NCI-H1930 (cell line): ENCODE results near the gene GYG2.
"Not testable (repeated sequence)": the region's sequence is repeated elsewhere in the genome, so short reads cannot be mapped to it uniquely, and the experiment has no call there.

Experiments
- DNase-seq, 2 experiments: peaks; one replicate each; lab custom pipeline; 2025; lab: John Stamatoyannopoulos, UW

Gene GYG2

DNA sequence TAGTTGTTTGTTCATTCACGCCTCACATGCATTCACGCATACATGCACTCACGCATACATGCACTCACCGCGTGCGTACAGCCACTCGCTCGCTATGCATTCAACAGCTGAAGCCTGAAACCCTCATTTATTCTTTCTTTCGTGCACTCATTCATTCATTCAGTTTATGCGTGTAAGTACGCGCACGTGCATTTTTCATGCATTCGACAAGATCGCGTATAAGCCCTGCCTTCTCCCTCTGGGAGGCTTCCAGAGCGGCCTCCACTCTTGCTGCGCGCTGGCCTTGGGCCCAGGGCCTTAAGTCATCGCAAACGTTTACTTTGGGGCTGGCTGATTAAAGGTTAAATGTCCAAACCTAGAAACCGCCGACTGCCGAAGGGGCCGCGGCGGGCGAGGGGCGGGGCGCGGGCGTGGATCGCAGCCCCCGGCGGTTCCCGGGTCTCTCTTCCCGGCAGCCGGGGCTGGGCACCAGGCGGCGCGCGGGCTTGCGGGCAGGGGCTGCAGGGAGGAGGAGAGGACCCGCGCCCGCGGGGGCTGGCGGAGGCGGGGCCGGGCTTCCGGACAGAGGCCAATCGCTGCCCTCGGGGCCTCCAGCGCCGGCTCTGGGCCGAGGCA is at the start of gene GYG2:
TSS of gene GYG2 (plus strand) at position 587 of the 615 bp plus-strand sequence. CDS start 1,259 bp downstream, outside the sequence.
- DNase-seq, result no peak

GRCh38 chrX:2780472-2781225 is 48.1 kb upstream of the GYG2 start:
- DNase-seq, result not testable (repeated sequence)

GRCh38 chrX:2781226-2781571 is 47.5 kb upstream of the GYG2 start:
- no peak for DNase-seq

- no peak for DNase-seq
Measured at GRCh38 chrX:2781698-2782097, 47.0 kb upstream of the GYG2 start.

DNA sequence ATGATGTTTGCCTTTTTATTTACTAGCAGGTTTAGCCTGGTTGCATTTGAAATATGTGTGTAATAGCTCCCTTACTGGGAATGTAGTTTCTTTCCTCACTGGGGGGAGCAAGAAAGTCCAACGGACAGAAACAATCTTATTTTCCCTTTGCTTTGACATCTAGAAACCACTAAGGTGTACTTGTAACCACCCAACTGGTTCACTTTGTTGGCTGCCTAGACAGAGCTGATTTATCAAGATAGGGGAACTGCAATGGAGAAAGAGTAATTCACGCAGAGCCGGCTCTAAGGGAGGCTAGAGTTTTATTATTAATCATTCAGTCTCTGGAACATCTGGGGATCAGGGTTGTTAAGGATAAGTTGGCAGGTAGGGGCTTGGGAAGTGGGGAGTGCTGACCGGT is 46.6 kb upstream of the GYG2 start:
- no peak for DNase-seq

- no peak for DNase-seq
Measured at GRCh38 chrX:2782778-2783177, 46.0 kb upstream of the GYG2 start.

DNA sequence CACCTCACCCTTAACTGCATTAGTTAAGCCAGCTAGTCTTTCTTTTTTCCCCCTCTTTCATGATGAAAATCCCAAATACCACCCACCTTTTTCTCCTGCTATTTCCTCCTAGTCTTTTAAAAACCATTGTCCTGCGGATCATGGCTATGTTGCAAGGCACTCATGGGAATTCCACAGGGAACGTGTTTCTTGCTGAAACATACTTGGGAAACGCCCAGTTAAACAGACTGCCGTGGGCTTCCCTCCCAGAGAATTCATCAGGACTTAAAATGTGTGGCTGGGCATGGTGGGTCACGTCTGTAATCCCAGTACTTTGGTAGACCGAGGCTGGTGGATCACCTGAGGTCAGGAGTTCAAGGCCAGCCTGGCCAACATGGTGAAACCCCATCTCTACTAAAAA is 44.7 kb upstream of the GYG2 start:
- DNase-seq, result no peak

DNA sequence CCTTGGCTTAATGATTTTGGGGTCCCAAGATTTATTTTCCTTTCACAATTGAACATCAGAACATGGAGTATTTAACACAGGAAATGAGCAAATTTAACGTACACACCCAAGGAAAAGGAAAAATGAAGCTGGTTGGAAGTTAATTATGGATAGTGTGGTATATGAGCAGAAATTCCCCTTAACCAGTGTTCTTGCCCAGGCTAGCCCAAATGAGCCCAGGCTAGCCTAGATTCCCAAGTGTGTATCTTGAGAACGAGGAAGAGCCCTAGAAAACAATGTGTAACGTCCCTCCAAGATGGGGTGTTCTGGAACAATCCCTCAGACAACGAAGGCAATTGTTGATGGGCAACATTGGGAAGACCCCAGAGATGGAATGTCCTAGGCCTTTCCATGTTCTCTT is 43.2 kb upstream of the GYG2 start:
- DNase-seq, result no peak

DNA sequence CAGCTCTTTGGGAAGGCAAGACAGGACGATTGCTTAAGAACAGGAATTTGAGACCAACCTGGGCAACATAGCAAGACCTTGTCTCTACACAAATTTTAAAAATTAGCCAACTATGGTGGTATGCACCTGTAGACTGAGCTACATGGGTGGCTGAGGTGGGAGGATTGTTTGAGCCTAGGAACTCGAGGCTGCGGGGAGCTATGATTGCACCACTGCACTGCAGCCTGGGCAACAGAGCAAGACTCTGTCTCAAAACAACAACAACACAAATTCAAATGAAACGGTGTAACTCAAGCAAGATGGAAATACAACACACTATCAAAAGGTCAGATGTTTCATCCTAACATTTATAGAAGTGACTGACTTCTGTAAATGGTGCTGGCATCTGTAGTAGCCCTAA is 39.8 kb upstream of the GYG2 start:
- no peak for DNase-seq

GRCh38 chrX:2789569-2789968 is 39.2 kb upstream of the GYG2 start:
- DNase-seq, result no peak

DNA sequence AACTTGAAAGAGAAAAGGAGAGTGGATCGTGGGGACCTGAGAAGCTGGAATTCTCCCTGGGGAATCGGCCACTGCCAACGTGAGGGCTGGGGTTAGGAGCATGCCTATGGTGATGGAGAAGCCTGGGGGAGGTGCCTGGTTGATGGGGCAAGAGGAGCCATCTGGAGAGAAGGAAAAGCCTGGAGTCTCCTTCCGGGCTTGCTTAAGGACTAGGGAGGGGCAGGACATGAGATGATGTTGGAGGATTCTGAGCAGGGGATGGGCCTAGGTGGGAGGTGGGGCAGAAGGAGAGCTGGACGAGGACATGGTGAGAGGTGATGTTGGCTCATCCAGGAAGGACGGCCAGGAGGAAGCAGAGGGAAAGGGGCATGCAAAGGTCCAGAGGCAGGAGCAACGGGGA is 35.0 kb upstream of the GYG2 start:
- DNase-seq, result no peak

GRCh38 chrX:2794336-2794735 is 34.4 kb upstream of the GYG2 start:
- DNase-seq, result no peak

GRCh38 chrX:2796808-2797207 is 31.9 kb upstream of the GYG2 start:
- not testable (repeated sequence) for DNase-seq

GRCh38 chrX:2799369-2799768 is 29.4 kb upstream of the GYG2 start:
- DNase-seq, result no peak

GRCh38 chrX:2799980-2800379 is 28.8 kb upstream of the GYG2 start:
- DNase-seq, result not testable (repeated sequence)

- DNase-seq, result no peak
Measured at GRCh38 chrX:2801223-2801622, 27.5 kb upstream of the GYG2 start.

DNA sequence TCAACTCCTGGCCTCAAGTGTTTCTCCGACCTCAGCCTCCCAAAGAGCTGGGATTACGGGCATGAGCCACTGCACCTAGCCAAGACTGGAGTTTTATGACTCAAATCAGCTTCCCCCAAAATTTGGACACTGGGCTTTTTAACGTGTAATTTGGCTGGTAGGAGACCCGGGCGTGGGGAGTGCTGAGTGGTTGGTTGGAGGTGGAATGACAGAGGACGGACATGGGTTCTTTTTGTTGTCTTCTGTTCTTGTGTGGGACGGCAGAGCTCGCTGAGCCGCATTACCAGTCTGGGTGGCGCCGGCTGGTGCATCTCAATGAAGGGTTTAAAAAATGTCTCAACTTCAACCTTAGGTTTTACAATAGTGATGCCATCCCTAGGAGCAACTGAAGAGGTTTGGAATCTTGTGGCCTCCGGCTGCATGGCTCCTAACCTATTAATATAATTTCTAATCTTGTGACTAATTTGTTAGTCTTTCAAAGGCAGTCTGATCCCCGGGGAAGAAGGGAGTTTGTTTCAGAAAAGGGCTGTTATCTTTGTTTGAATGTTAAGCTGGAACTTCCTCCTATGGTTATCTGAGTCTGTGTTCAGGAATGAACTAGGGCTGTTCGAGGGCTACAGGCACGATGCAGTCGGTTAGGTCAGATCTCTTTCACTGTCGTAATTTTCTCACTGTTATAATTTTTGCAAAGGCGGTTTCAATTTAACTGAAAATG is 26.2 kb upstream of the GYG2 start:
- DNase-seq, result not testable (repeated sequence)

DNA sequence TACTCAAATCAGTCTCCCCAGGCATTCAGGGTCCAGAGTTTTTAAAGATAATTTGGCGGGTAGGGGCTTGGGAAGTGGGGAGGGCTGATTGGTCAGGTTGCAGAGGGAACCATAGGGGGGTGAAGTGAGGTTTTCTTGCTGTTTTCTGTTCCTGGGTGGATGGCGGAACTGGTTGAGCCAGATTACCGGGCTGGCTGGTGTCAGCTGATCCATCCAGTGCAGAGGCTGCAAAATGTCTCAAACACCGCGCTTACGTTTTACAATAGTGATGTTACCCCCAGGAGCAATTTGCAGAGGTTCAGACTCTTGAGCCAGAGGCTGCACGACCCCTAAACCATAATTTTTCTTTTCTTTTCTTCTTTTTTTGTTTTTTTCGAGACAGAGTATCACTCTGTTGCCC is 25.2 kb upstream of the GYG2 start:
- not testable (repeated sequence) for DNase-seq

DNA sequence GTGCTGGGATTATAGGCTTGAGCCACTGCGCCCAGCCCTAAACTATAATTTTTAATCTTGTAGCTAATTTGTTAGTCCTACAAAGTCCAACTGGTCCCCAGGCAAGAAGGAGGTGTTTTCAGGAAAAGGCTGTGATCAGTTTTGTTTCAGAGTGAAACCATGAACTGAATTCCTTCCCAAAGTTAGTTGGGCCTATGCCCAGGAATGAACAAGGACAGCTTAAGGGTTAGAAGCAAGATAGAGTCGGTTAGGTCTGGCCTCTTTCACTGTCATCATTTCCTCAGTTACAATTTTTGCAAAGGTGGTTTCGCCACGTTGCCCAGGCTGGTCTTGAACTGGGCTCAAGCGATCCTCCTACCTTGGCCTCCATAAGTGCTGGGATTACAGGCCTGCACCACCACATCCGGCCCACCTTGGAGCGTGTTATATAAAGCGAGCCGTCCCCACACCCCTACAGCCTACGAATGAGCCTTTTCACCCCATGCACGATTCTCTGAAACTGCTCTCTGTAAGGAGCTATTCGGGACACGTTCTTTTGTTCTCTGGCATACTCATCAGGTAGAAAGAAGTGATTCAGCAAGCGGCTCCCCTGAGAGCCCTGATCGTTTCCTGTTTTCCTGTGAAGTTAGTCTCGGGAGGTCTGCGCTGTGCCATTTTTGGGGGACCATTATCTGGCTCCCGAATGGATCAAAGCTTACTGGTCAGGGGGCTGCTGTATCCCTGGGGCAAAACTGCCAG is 24.5 kb upstream of the GYG2 start:
- DNase-seq, result not testable (repeated sequence)

DNA sequence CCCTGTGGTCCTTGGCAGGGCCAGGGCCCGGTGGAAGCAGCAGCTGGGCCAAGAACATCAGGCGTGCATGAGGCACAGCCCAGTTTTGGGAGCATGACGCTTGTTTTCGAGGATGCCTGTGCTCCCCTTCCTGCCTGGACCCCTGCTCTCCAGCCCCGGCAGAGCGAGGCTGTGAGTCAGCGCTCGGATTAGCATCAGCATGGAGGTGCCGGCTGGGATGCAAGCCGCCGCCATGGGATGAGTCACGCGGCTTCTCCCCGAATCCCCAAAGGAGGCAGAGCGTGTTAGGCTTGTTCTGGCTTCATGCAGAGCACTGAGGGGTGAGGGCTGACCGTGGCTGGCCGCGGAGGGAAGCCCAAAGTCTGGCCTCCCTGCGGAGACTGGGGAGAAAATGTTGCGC is 23.9 kb upstream of the GYG2 start:
- DNase-seq, result not testable (repeated sequence)

DNA sequence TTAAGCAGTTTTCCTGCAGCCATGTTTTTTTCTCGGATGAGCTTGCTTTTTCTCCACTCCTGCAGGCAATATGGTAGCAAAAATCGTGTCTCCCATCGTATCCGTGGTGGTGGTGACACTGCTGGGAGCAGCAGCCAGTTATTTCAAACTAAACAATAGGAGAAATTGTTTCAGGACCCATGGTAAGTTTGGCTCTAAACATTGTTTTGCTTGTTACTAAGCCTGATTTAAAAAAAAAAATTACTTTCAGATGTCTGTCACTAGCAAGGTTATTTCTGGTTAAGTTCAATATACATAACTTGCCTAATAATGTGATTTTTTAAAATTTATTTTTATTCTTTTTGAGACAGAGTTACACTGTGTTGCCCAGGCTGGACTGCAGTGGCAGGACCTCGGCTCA is 17.5 kb upstream of the GYG2 start:
- DNase-seq, result no peak

DNA sequence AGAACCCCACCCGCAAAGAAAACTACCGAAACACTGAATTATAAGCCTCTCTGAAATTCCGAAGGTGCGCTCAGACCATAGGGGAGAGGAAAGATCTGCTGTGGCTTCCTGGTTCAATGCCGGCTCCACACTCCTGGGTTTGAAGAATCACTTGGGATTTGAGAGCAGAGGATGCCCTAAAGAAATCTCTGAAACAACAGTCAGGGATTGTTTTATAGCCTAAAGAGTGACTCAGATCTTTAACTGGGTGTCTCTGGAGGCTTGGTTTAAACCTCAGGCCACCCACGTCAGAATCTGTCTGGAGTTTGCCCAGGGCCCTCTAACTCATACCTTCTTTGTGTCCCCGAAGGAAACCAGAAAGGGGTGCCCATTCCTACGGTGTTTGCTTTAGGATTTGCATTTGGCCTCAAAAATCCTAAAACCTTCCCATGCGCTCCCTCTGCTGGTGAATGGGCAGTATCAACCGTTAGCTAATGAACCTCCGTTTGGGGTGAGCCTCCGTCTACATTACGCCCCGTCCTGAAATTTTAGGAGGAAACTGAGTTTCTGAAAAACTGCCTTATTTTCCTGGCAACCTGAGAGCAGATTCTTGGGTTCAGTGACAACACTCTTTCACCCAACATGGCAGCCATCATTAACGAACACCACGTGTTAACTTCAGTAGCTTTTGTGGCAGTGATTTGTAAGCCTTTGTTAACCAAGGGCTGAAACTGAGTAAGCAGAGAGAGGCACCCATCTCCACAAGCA is 16.4 kb upstream of the GYG2 start:
- not testable (repeated sequence) for DNase-seq
